Lower lobe of right lung (tissue), 2 donors: ENCODE measurements around the gene KRTAP10-9. TPM values are rescaled to one million over a fixed set of nuclear protein-coding genes. Genes with fewer than 3 reads are reported as not detected.
"Not testable (repeated sequence)": the region's sequence is repeated elsewhere in the genome, so short reads cannot be mapped to it uniquely, and the experiment has no call there.

Source experiments
- ATAC-seq, 2 donors: fragments of 200-7000 bp; cut with Tn5 transposase; one replicate each; pipeline ENCODE4 v1.9.1; 2020 to 2022; ENCODE audit warnings: mild to moderate bottlenecking in 2 of 2, moderate library complexity in 2 of 2
- DNase-seq: peaks from one replicate; pipeline ENCODE4 v3.0.0-alpha.2; 2020
- H3K27ac ChIP-seq: fragments of 200-600 bp; one replicate; pipeline ENCODE4 v1.8.0; 2022
- H3K27me3 ChIP-seq: fragments of 200-600 bp; one replicate; pipeline ENCODE4 v1.8.0; 2022; ENCODE audit warnings: low read depth
- H3K36me3 ChIP-seq: fragments of 200-600 bp; one replicate; pipeline ENCODE4 v1.8.0; 2022; ENCODE audit warnings: mild to moderate bottlenecking
- H3K4me1 ChIP-seq: fragments of 200-600 bp; one replicate; pipeline ENCODE4 v1.8.0; 2022
- H3K4me3 ChIP-seq: fragments of 200-600 bp; one replicate; pipeline ENCODE4 v1.8.0; 2022; ENCODE audit warnings: mild to moderate bottlenecking
- H3K9me3 ChIP-seq: fragments of 200-600 bp; one replicate; pipeline ENCODE4 v1.8.0; 2022
- CTCF ChIP-seq: fragments of 200-600 bp; IDR thresholded peaks from one replicate; pipeline ENCODE4 v1.8.0; 2022; ENCODE audit warnings: antibody characterized with exemption, mild to moderate bottlenecking
- intact Hi-C: fragments of 100-400 bp; cut with DNase I; formaldehyde crosslinking; loops from one replicate; pipeline ENCODE4 v1.11.0; 2022
- total RNA-seq: library from RNA; stranded (reverse); fragmentation: NEBNext Ultra II Directional; extraction: Animal tissue kit (Norgen Biotek cat#: 25700); gene quantifications from one replicate; pipeline ENCODE4 v1.2.1, GENCODE V29; 2021
- donor health status: DM: no; HTN: yes; CAD: no; lungs with severe emphysema.

The KRTAP10-9 gene
- total RNA-seq, 1 donor from 2014 or later: not detected

GRCh38 chr21:44639331-44639655 lies 12.4 kb downstream of the KRTAP10-9 start:
- intact Hi-C loops: no loop called here
- ATAC-seq: no peak
- H3K27ac ChIP-seq: no peak overlapping the region
- H3K36me3 ChIP-seq: no peaks in the 10 kb centered on the region
- H3K9me3 ChIP-seq: no peaks in the 10 kb centered on the region
- no peaks in the 10 kb centered on the region for H3K4me1 ChIP-seq
- no peak for DNase-seq
- H3K4me3 ChIP-seq: no peak overlapping the region
- peaks cover 15% of the 10 kb centered on the region for H3K27me3 ChIP-seq
- no peak for TF ChIP-seq CTCF

- Histone ChIP-seq H3K9me3 (no peaks in the 10 kb centered on the region), H3K27ac (no peak overlapping the region), H3K27me3 (peaks cover 15% of the 10 kb centered on the region), H3K4me1 (no peaks in the 10 kb centered on the region), H3K4me3 (no peak overlapping the region), H3K36me3 (no peaks in the 10 kb centered on the region)
- DNase-seq (no peak), ATAC-seq (no peak)
- intact Hi-C loops: no loop called here
- TF ChIP-seq CTCF: no peak
Observed at GRCh38 chr21:44640761-44641160, 13.9 kb downstream of the KRTAP10-9 start.

- no peak overlapping the region for H3K27ac ChIP-seq
- H3K27me3 ChIP-seq: peaks cover 13% of the 10 kb centered on the region
- no peaks in the 10 kb centered on the region for H3K36me3 ChIP-seq
- intact Hi-C loops: no loop called here
- no peaks in the 10 kb centered on the region for H3K9me3 ChIP-seq
- no peak for DNase-seq
- ATAC-seq: no peak
- no peak overlapping the region for H3K4me3 ChIP-seq
- TF ChIP-seq CTCF: no peak
- H3K4me1 ChIP-seq: no peaks in the 10 kb centered on the region
Observed at GRCh38 chr21:44643741-44644310, 16.9 kb downstream of the KRTAP10-9 start.

- no peaks in the 10 kb centered on the region for H3K4me1 ChIP-seq
- no peak for ATAC-seq
Observed at GRCh38 chr21:44644878-44645277, 18.0 kb downstream of the KRTAP10-9 start.

GRCh38 chr21:44646366-44647221 lies 19.7 kb downstream of the KRTAP10-9 start, which contains the start of gene KRTAP10-11:
Gene KRTAP10-11, plus strand, starts transcription at chr21:44646414. Its CDS starts 45 bp downstream, at chr21:44646459.
- DNase-seq, H3K27me3 ChIP-seq, H3K9me3 ChIP-seq, H3K36me3 ChIP-seq, H3K4me3 ChIP-seq, intact Hi-C loops, ATAC-seq, H3K4me1 ChIP-seq, H3K27ac ChIP-seq: not testable (repeated sequence)

More at GRCh38 chr21:44644878-44645277, 18.0 kb downstream of the KRTAP10-9 start:
- Histone ChIP-seq H3K4me3 (no peak overlapping the region), H3K27me3 (peaks cover 2% of the 10 kb centered on the region), H3K9me3 (no peaks in the 10 kb centered on the region), H3K27ac (no peak overlapping the region), H3K36me3 (no peaks in the 10 kb centered on the region)
- intact Hi-C loops: no loop called here
- TF ChIP-seq CTCF: no peak
- DNase-seq: no peak

- DNase-seq (no peak), ATAC-seq (no peak)
- H3K36me3 ChIP-seq: no peaks in the 10 kb centered on the region
- H3K9me3 ChIP-seq: no peaks in the 10 kb centered on the region
- H3K4me1 ChIP-seq: no peaks in the 10 kb centered on the region
- H3K27me3 ChIP-seq: no peaks in the 10 kb centered on the region
- no peak overlapping the region for H3K27ac ChIP-seq
- intact Hi-C loops: no loop called here
- no peak overlapping the region for H3K4me3 ChIP-seq
- no peak for TF ChIP-seq CTCF
Observed at GRCh38 chr21:44647222-44647552, 20.3 kb downstream of the KRTAP10-9 start.
